ENCODE data around the gene MTPN. TPM values are rescaled to one million over a fixed set of nuclear protein-coding genes. Genes with fewer than 3 reads are reported as not detected.

Gene MTPN
- total RNA-seq, 6 experiments from 2014 or later, result 242 to 306 (median 273) TPM

- peaks cover 21% of the 10 kb centered on the region for H3K4me1 Mint-ChIP-seq (ENCODE audit: low read depth)
These were observed 37.8 kb downstream of the MTPN start for GRCh38 chr7:135939261-135939812.

DNA sequence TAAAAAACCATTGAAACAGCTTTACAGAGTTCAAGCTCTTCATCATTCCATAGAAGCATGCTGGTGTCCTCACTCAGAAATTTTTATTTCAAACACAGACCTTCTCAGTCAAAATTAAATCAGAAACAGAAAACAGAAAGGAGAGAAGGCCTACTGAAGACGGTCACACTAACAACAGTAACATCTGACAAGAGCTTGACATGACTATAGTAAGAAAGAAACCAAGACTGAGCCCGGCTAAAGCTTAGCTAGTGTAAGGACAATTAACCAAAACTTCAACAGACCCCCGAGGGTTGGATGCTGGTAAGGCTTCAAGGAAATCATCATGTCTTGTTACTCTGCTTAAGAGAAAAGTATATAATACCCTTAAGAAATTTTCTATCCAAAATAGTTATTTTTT lies 38.6 kb downstream of the MTPN start:
- no peaks in the 10 kb centered on the region for H3K36me3 Mint-ChIP-seq (ENCODE audit: low read depth)
- no peak overlapping the region for H3K4me3 Mint-ChIP-seq
- H3K27ac Mint-ChIP-seq, result peak overlapping the region; percentile 14; the same call in 1 of the 2 replicates
- TF ChIP-seq, protein P1, sequence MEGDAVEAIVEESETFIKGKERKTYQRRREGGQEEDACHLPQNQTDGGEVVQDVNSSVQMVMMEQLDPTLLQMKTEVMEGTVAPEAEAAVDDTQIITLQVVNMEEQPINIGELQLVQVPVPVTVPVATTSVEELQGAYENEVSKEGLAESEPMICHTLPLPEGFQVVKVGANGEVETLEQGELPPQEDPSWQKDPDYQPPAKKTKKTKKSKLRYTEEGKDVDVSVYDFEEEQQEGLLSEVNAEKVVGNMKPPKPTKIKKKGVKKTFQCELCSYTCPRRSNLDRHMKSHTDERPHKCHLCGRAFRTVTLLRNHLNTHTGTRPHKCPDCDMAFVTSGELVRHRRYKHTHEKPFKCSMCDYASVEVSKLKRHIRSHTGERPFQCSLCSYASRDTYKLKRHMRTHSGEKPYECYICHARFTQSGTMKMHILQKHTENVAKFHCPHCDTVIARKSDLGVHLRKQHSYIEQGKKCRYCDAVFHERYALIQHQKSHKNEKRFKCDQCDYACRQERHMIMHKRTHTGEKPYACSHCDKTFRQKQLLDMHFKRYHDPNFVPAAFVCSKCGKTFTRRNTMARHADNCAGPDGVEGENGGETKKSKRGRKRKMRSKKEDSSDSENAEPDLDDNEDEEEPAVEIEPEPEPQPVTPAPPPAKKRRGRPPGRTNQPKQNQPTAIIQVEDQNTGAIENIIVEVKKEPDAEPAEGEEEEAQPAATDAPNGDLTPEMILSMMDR (IDR thresholded peaks at IDR 0.05), result no peak
- no peaks in the 10 kb centered on the region for H3K9me3 Mint-ChIP-seq
- no peaks in the 10 kb centered on the region for H3K27me3 Mint-ChIP-seq (ENCODE audit: insufficient read depth)
- H3K4me1 Mint-ChIP-seq (ENCODE audit: low read depth), result peaks cover 27% of the 10 kb centered on the region
- DNase-seq, result no peak

More at GRCh38 chr7:135939261-135939812, 37.8 kb downstream of the MTPN start:
- TF ChIP-seq, protein P1 (IDR thresholded peaks at IDR 0.05), result no peak
- no peak overlapping the region for H3K4me3 Mint-ChIP-seq
- H3K9me3 Mint-ChIP-seq, result no peaks in the 10 kb centered on the region
- no peak overlapping the region; the same call in 1 of the 2 replicates for H3K27ac Mint-ChIP-seq
- DNase-seq, result no peak
- H3K27me3 Mint-ChIP-seq (ENCODE audit: insufficient read depth), result no peaks in the 10 kb centered on the region
- H3K36me3 Mint-ChIP-seq (ENCODE audit: low read depth), result no peaks in the 10 kb centered on the region

GRCh38 chr7:135938086-135938485 lies 39.1 kb downstream of the MTPN start:
- H3K27me3 Mint-ChIP-seq (ENCODE audit: insufficient read depth), result no peaks in the 10 kb centered on the region
- H3K27ac Mint-ChIP-seq, result no peak overlapping the region
- no peak overlapping the region for H3K4me3 Mint-ChIP-seq
- peaks cover 32% of the 10 kb centered on the region for H3K4me1 Mint-ChIP-seq (ENCODE audit: low read depth)
- no peaks in the 10 kb centered on the region for H3K36me3 Mint-ChIP-seq (ENCODE audit: low read depth)
- TF ChIP-seq, protein P1 (IDR thresholded peaks at IDR 0.05), result no peak
- DNase-seq, result no peak
- no peaks in the 10 kb centered on the region for H3K9me3 Mint-ChIP-seq

DNA sequence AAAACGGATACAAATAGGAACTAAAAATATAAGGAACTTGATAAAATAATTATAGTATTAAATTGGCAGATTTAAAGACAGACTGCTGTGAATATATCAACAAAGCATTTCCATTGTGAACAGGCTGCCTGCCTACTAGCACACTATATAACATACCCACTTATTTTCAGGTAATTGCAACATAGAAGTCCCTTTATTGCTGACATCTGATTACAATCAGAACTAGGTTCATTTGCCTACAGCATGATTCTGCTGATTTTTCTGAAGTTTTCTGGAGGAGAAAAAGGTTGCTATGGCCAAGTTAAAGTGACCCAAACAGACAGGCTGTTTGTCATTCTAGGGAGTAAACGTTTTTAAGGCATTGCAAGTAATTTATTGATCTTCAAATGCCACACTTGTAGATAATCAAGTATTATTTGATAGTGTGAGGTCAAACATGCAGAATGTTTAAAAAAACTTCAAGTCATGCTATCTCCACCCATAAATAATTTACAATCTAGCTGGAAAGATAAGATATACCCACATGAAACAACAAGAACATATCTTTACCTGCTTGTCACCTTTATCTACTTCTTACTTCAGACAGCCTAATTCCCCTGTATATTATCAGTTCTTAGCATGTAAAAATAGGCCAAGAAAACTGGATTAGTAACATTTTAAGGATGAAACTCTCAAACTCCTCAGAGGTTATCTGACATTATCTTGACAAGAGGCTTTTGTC lies 40.5 kb downstream of the MTPN start:
- Mint-ChIP-seq H3K9me3 (no peaks in the 10 kb centered on the region), H3K4me1 (ENCODE audit: low read depth) (peaks cover 40% of the 10 kb centered on the region), H3K36me3 (ENCODE audit: low read depth) (no peaks in the 10 kb centered on the region), H3K27me3 (ENCODE audit: insufficient read depth) (no peaks in the 10 kb centered on the region), H3K27ac (no peak overlapping the region), H3K4me3 (no peak overlapping the region)
- TF ChIP-seq, protein P1 (IDR thresholded peaks at IDR 0.05), result no peak
- no peak for DNase-seq

DNA sequence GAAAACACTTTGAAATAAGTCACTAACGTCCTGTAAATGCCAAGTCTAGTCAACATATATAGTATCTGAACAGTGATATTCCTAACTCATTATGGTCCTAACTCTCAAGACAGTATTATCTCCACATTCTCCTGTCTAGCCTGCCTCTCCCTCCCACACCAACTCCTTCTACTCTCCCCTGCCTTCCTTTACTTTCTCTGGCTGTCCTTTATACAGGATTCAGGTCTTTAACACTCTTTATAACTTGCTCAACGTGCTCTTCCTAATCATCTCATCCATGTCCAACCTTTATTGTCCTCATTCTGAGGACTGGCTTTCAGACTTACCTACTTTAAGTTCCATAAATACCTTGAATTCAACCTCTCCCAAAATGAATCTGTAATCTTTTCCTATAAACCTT lies 42.5 kb downstream of the MTPN start:
- no peak for DNase-seq
- H3K36me3 Mint-ChIP-seq (ENCODE audit: low read depth), result peaks cover 3% of the 10 kb centered on the region; the same call in 1 of the 2 replicates
- no peaks in the 10 kb centered on the region for H3K9me3 Mint-ChIP-seq
- H3K4me1 Mint-ChIP-seq (ENCODE audit: low read depth), result peaks cover 59% of the 10 kb centered on the region
- TF ChIP-seq, protein P1 (IDR thresholded peaks at IDR 0.05), result no peak
- no peak overlapping the region for H3K27ac Mint-ChIP-seq
- H3K27me3 Mint-ChIP-seq (ENCODE audit: insufficient read depth), result no peaks in the 10 kb centered on the region
- H3K4me3 Mint-ChIP-seq, result no peak overlapping the region
